Endothelial cell (in vitro differentiated cells): ENCODE measurements around the gene CEMIP2. TPM values are rescaled to one million over a fixed set of nuclear protein-coding genes. Genes with fewer than 3 reads are reported as not detected.

Experiments used
- DNase-seq: peaks from one replicate; pipeline ENCODE4 v3.0.0; 2021; ENCODE audit warnings: low spot score
- H3K27ac Mint-ChIP-seq: one replicate; pipeline ENCODE4 v1.8.0; 2021; ENCODE audit warnings: mixed read lengths, inconsistent platforms; ENCODE audit not compliant: unreplicated experiment
- H3K27me3 Mint-ChIP-seq: one replicate; pipeline ENCODE4 v1.8.0; 2021; ENCODE audit warnings: mild to moderate bottlenecking, moderate library complexity, mixed read lengths, inconsistent platforms; ENCODE audit not compliant: unreplicated experiment
- H3K36me3 Mint-ChIP-seq: one replicate; pipeline ENCODE4 v1.8.0; 2021; ENCODE audit warnings: mild to moderate bottlenecking, low read depth, mixed read lengths, inconsistent platforms; ENCODE audit not compliant: unreplicated experiment
- H3K4me1 Mint-ChIP-seq: one replicate; pipeline ENCODE4 v1.8.0; 2021; ENCODE audit warnings: mild to moderate bottlenecking, mixed read lengths, inconsistent platforms; ENCODE audit not compliant: unreplicated experiment
- H3K4me3 Mint-ChIP-seq: one replicate; pipeline ENCODE4 v1.8.0; 2021; ENCODE audit warnings: mild to moderate bottlenecking, mixed read lengths, inconsistent platforms; ENCODE audit not compliant: unreplicated experiment
- H3K9me3 Mint-ChIP-seq: one replicate; pipeline ENCODE4 v1.8.0; 2021; ENCODE audit warnings: mixed read lengths, inconsistent platforms; ENCODE audit not compliant: unreplicated experiment
- CTCF ChIP-seq: fragments of 200-600 bp; sonication (generic); IDR thresholded peaks from one replicate; pipeline ENCODE4 v1.5.0; 2021; ENCODE audit warnings: antibody characterized with exemption; ENCODE audit not compliant: unreplicated experiment
- total RNA-seq: library from RNA; stranded (reverse); fragmentation: NEBNext Ultra II Directional; extraction: Animal tissue kit (Norgen Biotek cat#: 25700); gene quantifications from one replicate; pipeline ENCODE4 v1.2.1, GENCODE V29; 2021; ENCODE audit not compliant: unreplicated experiment

CEMIP2 gene
- total RNA-seq, 1 donor from 2014 or later, result 112 TPM

DNA sequence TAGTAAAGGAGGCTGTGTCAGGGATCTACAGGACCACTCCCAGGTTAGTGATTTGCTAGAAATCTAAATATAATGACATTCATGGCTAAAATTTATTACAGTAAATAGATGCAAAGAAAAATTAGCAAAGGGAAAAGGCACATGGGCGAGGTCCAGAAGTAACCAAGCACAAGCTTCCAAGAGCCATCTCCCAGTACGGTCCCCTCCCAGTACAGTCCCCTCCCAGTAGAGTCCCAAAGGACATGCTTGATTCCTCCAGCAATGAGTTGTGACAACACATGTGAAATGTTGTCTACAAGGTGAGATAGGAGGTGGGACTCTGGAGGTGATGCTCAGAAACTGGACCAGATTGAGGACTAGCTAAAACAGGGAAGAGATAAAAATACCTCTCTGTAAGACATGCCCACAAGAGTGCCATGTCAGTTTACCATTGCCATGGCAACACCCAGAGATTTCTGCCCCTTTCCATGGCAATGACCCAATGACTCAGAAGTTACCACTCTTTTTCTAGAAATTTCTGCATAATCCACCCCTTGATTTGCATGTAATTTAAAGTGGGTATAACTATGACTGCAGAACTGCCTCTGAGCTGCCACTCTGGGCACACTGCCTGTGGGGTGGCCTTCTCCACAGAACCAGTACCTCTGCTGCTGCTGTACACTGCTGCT is 27.9 kb upstream of the CEMIP2 start:
- no peak for TF ChIP-seq CTCF
- peaks cover 1% of the 10 kb centered on the region for H3K27me3 Mint-ChIP-seq
- DNase-seq, result no peak
- H3K36me3 Mint-ChIP-seq, result no peaks in the 10 kb centered on the region
- H3K4me1 Mint-ChIP-seq, result peaks cover 11% of the 10 kb centered on the region
- H3K27ac Mint-ChIP-seq, result no peak overlapping the region
- H3K4me3 Mint-ChIP-seq, result no peak overlapping the region
- H3K9me3 Mint-ChIP-seq, result no peaks in the 10 kb centered on the region

DNA sequence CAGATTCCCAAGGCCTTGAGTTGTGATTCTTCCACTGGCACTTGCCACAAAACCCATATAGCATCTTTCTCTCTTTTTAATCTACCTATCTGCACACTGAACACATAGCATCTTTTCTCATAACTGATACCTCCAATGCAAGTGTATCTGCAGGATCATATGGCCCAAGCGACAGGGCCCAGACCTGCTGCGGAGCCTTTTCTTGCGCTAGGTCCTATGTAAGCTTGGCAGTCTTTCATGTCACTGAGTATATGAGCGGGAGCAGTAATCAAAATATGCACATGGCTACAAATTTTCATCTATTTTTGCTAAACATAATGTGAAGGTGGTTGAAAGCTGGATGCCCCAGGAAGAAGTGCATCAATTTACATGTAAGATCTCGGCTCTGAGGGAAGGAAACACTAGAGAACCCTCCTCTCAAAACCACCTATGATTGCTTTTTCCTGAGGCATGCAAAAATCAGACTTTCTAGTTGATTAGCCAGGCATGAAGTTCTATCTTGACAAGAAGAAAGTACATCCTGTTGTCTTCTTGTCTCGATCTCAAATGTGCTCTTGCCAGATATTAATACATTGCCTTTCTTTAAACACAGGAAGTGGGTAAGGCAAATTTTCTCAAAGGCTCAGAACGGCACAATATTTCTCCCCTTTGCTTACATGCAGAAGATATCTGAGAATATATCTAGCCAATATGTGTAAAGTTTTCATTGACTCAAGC is 26.9 kb upstream of the CEMIP2 start:
- no peak overlapping the region for H3K27ac Mint-ChIP-seq
- H3K4me1 Mint-ChIP-seq, result peaks cover 11% of the 10 kb centered on the region
- H3K27me3 Mint-ChIP-seq, result peaks cover 1% of the 10 kb centered on the region
- no peak overlapping the region for H3K4me3 Mint-ChIP-seq
- H3K9me3 Mint-ChIP-seq, result no peaks in the 10 kb centered on the region
- no peak for TF ChIP-seq CTCF
- DNase-seq, result no peak
- H3K36me3 Mint-ChIP-seq, result no peaks in the 10 kb centered on the region

DNA sequence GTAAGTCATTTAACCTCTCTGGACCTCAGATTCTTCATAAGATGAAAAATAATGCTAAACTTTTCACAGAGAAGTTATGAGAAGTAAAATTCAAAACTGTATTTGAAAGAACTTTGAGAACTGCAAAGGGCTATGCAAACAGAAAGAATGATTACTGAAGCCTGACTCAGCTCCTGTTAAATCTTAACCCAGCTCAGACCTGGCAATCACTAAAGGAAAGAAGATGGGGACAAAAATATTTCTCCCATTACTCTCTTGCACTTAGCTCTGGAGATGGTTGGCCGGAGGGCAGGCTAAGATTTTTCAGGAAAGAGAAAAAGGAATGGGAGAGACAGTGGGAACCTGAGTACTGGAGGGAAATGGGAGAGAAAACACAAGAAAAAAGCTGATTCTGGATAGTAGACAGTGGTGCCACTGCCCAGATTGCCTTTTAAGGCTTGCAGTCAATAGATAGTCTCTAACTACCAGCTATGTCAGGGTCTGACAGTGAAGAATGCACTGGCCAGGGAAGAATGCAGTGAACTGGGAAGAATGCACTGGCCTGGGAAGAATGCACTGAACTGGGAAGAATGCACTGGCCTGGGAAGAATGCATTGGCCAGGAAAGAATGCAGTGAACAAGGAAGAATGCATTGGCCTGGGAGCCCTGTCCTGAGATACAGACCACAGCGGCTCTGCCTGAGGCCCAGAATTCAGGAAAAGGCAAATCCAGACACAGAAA is 25.2 kb upstream of the CEMIP2 start:
- peak; percentile 21 for DNase-seq
- Mint-ChIP-seq H3K27me3 (peaks cover 1% of the 10 kb centered on the region), H3K9me3 (no peaks in the 10 kb centered on the region), H3K27ac (no peak overlapping the region), H3K4me1 (peaks cover 11% of the 10 kb centered on the region), H3K36me3 (no peaks in the 10 kb centered on the region), H3K4me3 (no peak overlapping the region)
- TF ChIP-seq CTCF, result no peak

DNA sequence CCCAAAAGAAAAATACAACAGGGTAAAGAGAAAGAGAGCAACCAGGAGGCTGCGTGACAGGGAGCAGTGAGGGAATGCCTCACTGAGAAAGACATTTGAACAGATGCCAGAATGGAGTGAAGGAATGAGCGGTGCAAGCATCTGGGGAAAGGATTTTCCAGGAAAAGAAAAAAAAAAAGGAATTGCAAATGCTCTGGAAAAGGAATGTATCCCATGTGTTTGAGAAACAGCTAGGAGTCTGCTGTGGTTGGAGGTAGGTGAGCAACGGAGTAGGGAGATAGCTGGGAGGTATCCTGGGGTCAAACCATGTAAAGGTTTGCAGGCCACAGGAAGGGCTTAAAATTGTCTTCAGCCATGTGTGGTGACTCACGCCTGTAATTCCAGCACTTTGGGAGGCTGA is 23.6 kb upstream of the CEMIP2 start:
- Mint-ChIP-seq H3K9me3 (no peaks in the 10 kb centered on the region), H3K4me1 (peaks cover 11% of the 10 kb centered on the region), H3K27ac (no peak overlapping the region), H3K36me3 (no peaks in the 10 kb centered on the region), H3K27me3 (peaks cover 1% of the 10 kb centered on the region), H3K4me3 (no peak overlapping the region)
- TF ChIP-seq CTCF, result no peak
- DNase-seq, result no peak
